HCT116 (cell line): Measurements from ENCODE around the gene LRFN2.

Source experiments
- ATF3 ChIP-seq: IDR thresholded peaks from 2 replicates; pipeline ENCODE4 v1.6.1; 2012
- CTCF ChIP-seq, 3 experiments: fragments of 200-600 bp in 1 of 3; sonication (generic) in 1 of 3; IDR thresholded peaks in 2 of 3; conservative IDR thresholded peaks in 1 of 3; 2 replicates each; pipeline ENCODE4 v1.5.1; 2012 to 2017; ENCODE audit warnings: low read depth in 2 of 3, low read length in 2 of 3, antibody characterized with exemption in 1 of 3, borderline replicate concordance in 1 of 3, control low read depth in 1 of 3, mild to moderate bottlenecking in 1 of 3, mixed read lengths in 1 of 3, mixed run types in 1 of 3, moderate library complexity in 1 of 3; ENCODE audit not compliant: insufficient read depth in 1 of 3
- EZH2 ChIP-seq: fragments of 200-600 bp; sonication (generic); IDR thresholded peaks from 2 replicates; pipeline ENCODE4 v1.6.1; 2017; ENCODE audit warnings: antibody characterized with exemption, mixed run types
- EZH2phosphoT487 ChIP-seq: fragments of 200-600 bp; IDR thresholded peaks from 2 replicates; pipeline ENCODE4 v1.6.1; 2018; ENCODE audit warnings: antibody characterized with exemption, borderline replicate concordance
- JUND ChIP-seq: IDR thresholded peaks from 2 replicates; pipeline ENCODE4 v1.6.1; 2012
- POLR2AphosphoS5 ChIP-seq: IDR thresholded peaks from 2 replicates; pipeline ENCODE4 v1.6.1; 2011; ENCODE audit warnings: mild to moderate bottlenecking, low read depth, low read length, moderate library complexity
- RAD21 ChIP-seq: IDR thresholded peaks from 2 replicates; pipeline ENCODE4 v1.6.1; 2012; ENCODE audit warnings: low read depth, mild to moderate bottlenecking
- SP1 ChIP-seq: IDR thresholded peaks from 2 replicates; pipeline ENCODE4 v1.6.1; 2012; ENCODE audit warnings: low read depth

- TF ChIP-seq CTCF (IDR thresholded peaks at IDR 0.05 in 2 of 3, conservative IDR thresholded peaks at IDR 0.05 in 1 of 3; ENCODE audit: borderline replicate concordance in 1 of 3, insufficient read depth in 1 of 3, low read depth in 2 of 3, low read length in 2 of 3) (no peak), EZH2 (no peak), SP1 (no peak), POLR2AphosphoS5 (no peak), RAD21 (no peak), ATF3 (no peak), JUND (no peak), EZH2phosphoT487 (no peak)
Observed at GRCh38 chr6:40427196-40427595, 160.0 kb downstream of the LRFN2 start.
